Stimulated activated CD8-positive, alpha-beta memory T cell treated with anti-CD3 and anti-CD28 coated beads, Interleukin-4, amount 100 ng/mL, for 48 hours (primary cell): Measurements from ENCODE around the gene TMBIM1.
A peak's percentile ranks its signal among the peaks of the same experiment; 100 is the strongest.
"Not testable (repeated sequence)": the region's sequence is repeated elsewhere in the genome, so short reads cannot be mapped to it uniquely, and the experiment has no call there.

Experiments used
- DNase-seq: peaks from one replicate; pipeline ENCODE4 v3.0.0-alpha.2; 2020

The TMBIM1 gene

DNA sequence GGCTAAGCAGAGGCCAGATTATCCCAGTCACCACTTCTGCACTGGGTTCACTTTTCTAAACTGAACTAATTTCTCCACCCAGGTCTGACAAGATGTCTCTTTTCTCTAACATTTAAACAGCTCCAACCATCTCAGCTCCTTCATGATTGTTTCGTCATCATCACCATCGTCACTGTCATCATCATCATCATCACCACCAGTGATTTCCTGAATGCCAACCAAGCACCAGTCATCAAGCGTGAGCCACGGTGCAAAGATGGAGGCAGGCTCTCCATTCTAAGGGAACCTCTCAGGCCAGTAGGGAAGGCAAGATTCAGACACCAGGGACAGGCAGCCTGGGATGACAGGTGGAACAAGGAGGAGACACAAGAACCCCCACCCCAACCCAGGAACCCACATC, 25.5 kb upstream of the TMBIM1 start:
- DNase-seq, result no peak

DNA sequence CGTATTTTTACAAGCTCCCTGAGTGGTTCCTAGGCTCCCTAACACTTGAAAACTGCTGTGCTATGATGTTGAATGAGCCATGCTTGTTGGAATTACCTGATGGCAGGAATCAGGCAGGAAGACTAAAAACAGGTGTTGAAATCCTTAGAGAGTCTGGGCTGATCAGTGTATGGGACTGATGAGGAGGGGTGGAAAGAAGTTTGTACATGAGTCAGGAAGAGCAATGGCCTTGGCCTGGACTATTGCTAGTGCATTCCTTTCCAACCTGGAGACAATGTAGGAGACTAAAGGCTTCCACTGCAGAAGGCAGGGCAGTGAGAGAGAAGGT, 25.0 kb upstream of the TMBIM1 start:
- no peak for DNase-seq

DNA sequence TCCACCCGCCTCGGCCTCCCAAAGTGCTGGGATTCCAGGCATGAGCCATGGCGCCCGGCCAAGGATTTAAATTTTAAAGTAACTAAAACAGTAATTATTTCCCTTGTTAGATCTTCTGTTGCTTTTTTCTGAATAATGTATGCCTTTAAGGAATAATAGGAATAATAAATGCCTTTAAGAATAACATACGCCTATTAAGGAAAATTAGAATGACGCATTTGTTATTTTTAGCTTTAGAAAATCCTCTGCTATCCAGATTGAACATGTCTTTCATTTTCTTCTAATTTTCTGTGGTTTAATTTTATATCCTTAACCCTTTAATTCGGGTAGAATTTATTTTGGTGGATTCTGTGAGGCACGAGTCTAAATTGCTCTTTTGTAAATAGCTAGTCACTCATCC, 23.1 kb upstream of the TMBIM1 start:
- no peak for DNase-seq

DNA sequence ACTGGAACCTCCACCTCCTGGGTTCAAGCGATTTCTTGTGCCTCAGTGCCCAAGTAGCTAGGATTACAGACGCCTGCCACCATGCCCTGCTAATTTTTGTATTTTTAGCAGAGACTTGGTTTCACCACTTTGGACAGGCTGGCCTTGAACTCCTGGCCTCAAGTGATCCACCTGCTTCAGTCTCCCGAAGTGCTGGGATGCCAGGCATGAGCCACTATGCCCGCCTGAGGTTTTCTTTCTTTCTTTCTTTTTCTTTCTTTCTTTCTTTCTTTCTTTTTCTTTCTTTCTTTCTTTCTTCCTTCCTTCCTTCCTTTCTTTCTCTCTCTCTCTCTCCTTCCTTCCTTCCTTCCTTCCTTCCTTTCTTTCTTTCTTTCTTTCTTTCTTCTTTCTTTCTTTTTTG, 22.5 kb upstream of the TMBIM1 start:
- DNase-seq, result not testable (repeated sequence)

DNA sequence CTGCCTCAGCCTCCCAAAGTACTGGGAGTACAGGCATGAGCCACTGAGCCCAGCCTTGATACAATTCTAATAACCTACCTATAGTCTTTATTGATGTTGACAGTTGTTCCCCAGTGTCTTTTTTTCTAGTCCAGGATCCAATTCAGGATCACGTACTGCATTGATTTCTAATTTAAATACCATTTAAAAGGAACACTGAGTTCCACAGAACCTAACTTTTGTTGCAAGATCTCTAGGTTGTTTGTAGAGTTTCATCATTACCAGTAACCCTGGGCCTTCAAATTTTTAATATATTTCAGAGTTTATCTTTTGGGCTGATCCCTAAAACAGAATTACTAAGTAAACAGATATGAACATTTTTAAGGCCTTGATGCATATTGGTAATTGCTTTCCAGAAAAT, 21.1 kb upstream of the TMBIM1 start:
- no peak for DNase-seq

DNA sequence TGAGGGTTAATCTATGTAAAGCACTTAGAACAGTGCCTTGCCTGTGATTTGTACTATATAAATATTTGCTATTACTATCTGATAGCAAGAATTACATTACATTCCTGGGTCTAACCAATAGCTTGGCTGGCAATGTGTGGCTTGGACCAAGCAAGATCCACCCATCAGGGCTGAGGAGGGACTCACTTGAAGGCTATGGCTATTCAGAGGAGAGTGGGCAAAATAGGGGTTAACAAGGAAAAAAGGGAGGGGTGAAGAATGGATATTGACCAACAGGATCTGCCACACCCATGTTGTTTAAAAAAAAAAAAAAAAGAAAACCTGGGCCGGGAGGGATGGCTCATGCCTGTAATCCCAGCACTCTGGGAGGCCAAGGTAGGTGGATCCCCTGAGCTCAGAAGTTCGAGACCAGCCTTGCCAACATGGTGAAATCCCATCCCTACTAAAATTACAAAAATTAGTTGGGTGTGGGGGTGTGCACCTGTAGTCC, 20.0 kb upstream of the TMBIM1 start:
- no peak for DNase-seq

DNA sequence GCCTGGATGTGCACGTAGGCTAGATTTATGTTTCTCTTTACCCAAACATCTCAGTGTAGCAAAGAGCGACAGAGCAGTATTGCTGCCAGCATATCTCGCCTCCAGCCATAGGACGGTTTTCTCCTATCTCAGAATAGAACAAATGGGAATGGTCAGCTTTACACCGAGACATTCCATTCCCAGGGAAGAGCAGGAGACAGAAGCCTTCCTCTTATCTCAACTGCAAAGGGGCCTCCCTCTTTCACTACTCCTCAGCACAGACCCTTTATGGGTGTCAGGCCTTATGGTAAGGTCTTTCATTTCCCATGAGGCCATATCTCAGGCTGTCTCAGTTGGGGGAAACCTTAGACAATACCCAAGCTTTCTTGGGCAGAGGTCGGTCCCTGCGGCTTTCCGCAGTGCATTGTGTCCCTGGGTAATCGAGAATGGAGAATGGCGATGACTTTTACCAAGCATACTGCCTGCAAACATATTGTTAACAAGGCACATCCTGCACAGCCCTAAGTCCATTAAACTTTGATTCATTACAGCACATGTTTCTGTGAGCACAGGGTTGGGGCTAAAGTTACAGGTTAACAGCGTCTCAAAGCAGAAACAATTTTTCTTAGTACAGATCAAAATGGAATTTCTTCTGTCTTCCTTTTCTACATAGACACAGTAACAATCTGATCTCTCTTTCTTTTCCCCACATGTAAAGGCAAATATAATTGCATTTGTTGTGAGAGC, 19.4 kb upstream of the TMBIM1 start:
- not testable (repeated sequence) for DNase-seq

DNA sequence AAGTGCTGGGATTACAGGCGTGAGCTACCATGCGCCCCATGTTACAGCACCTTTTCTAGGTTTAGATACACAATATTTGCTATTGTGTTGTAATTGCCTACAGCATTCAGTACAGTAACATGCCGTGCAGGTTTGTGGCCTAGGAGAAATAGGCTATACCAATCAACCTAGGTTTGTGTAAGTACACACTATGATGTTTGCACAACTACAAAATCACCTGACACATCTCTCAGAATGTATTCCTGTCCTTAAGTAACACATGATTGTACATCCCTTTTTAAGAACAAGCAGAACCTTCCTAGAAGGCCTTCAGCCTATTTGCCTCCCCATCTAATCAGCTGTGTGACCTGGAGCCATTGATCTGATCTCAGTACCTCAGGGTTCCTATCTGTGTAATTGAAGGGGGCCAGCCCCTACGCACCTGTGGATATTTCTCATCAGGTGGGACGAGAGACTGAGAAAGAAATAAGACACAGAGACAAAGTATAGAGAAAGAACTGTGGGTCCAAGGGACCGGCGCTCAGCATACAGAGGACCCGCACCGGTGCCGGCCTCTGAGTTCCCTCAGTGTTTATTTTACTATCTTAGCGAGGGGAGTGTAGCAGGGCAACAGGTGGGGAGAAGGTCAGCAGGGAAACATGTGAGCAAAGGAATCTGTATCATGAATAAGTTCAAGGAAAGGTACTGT, 18.7 kb upstream of the TMBIM1 start:
- DNase-seq, result no peak

DNA sequence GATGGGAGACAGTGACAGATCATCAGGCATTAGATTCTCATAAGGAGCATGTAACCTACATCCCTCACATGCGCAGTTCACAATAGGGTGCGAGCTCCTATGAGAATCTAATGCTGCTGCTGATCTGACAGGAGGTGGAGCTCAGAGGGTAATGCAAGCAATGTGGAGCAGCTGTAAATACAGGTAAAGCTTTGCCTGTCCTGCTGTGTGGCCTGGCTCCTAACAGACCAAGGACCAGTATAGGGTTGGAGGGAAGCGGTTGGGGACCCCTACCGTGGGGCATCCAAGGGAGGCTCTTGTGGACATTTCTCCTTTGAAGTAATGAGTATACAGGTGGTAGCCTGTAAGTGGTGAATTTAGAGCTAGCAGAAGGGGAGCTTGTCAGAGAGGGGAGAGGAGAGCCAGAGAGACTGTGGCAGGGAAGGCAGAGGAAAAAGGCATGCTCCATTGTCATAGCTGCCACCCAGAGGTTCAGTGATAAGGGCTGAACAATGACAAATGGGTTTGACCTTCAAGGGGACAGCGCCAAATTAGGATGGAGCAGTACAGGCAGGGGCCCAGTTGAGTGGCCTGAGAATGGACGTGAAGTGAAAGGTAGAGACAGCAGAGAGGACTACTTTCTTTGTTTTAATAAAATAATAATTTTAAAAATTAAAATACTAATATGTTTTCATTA, 15.2 kb upstream of the TMBIM1 start:
- no peak for DNase-seq

DNA sequence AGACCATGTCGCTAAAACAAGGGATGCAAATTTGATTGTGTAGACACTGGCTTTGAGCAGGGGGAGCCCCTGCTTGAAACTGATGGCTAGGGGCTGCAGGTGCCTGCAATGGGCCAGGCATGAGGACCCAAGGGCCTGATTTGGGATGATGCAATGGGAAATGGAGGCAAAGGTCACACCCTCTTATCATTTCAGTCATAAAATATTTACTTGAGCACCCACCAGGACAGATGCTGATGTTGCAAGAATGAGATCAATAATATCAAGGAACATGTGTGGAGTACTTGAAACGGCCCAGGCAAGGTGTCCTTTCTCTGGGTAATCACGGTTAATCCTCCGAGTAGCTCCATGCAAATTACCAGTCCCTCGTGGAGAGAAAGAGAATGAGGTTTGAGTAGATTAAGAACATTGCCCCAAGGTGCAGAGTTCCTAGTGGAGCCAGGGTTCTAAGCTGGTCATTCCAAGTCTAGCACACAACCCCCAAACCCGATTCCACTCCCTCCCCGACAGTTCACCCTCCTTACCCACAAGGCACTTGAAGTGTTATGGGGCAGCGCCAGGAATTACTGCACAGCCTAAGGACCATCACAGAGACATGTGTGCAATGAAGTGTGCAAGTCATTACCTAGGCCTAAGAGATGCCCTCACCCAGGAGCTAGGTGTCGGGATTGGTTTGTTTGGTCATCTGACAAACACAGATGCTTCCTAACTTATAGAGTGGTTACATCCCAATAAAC, 14.0 kb upstream of the TMBIM1 start:
- DNase-seq, result no peak

DNA sequence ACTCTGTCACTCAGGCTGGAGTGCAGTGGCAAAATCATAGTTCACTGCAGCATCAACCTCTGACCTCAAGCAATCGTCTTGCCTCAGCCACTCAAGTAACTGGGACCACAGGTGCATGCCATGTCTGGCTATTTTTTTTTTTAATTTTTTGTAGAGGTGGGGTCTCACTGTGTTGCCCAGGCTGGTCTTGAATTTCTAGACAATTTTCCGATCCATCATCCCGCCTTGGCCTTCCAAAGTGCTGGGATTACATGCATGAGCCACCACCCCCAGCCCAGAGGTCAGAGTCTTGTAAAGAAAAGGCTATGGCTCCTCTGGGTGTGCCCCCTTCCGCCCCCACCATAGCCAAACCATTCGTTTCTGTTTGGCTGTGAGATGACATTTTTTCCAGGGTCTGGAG, 13.1 kb upstream of the TMBIM1 start:
- DNase-seq, result no peak

DNA sequence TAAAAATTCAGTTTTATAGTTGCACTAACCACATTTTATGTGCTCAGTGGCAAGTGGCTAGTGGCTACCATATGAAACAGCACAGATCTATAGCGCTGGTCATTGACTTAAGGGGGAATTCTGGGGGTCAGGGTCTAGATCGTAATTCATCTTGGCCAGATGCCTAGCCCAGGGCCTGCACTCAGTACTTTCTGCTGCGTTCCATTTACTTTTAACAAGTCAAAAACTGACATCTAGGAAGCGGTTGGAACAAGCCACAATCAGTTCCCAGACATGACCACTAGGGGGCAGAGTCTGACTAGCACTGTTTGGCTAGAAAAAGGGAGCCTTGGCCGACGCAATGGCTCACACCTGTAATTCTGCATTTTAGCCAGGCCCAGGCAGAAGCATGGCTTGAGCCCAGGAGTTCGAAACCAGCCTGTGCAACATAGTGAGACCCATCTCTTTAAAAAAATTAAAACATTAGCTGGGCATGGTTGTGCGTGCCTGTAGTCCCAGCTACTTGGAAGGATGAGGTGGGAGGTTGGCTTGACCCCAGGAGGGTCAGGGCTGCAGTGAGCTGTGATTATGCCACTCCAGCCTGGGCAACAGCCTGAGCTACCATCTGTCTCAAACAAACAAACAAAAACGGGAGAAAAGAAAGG, 9.0 kb upstream of the TMBIM1 start:
- DNase-seq, result peak; percentile 94

DNA sequence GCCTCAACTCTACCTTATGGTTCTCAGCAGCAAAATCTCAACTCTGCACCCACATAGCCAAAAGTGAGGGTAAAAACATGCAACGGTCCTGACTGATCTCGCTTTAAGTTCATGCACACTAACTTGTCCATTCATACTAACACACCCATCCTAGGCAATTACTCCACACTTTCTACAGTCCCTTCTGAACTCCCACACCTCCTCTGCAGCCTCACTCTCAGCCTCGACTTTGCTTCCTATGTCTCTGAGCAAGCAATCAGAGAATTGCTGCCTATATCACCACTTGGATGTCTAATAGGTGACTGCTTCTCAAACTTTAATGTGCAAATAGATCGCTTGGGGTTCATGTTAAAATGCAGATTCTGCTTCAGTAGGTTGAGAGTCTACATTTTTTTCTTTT, 7.8 kb upstream of the TMBIM1 start:
- no peak for DNase-seq

DNA sequence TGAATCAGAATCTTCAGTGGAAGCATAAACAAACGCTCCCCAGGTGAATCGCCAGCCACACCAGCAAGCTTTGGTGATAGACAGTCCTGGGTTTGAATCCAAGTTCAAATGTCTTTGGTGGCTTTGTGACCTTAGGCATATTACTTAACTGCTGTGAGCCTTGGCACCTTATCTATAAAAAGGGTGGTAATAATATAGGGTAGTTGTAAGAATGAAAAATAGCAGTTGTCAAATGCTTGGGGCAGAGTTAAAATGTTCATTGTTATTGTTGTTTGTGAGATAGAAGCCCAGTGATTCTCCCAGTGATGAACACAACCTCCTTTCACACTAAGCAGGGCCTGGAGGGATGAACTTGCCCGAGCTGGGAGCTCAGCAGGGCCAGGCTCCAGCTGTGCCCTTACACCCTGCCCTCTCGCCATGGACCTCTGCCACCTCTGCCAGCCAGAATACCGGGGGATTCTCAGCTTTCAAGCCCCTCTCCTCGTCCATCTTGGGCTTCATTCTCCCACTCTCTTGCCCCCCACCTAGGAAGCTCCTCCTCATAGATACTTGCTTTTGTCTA, 6.1 kb upstream of the TMBIM1 start:
- DNase-seq, result no peak

DNA sequence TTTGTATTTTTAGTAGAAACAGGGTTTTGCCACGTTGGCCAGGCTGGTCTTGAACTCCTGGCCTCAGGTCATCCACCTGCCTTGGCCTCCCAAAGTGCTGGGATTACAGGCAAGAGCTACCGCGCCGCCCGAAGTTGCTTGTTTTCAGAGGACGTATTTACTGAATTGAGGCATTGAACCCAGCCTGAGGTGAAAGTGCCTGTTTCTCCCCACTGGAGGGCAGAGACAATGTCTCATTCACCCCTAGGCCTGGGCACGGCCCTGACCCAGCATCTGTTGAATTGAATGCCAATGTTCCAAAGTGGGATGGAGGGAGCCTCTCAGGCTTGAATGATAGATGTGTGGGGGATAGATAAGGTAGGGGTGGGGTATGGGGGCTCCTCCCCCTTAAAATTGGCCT, 4.5 kb upstream of the TMBIM1 start:
- DNase-seq, result no peak

DNA sequence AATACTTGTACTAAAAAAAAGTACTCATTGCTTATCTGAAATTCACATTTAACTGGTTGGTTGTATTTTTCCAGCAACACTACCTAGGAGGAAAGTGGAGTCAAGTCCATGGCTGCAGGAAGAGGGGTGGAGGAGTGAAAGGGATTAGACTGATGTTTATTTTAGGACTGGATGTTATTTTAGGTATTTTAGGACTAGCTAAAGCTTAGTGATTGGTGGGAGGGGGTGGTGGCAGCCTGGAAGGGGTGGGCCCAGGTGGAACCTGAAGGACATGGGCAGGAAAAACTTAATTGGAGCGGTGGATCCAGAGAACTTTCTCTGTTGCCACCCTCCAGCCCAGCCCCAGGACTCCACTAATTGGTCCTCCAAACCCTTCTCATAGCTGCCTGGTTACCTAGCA, 3.9 kb upstream of the TMBIM1 start:
- no peak for DNase-seq

DNA sequence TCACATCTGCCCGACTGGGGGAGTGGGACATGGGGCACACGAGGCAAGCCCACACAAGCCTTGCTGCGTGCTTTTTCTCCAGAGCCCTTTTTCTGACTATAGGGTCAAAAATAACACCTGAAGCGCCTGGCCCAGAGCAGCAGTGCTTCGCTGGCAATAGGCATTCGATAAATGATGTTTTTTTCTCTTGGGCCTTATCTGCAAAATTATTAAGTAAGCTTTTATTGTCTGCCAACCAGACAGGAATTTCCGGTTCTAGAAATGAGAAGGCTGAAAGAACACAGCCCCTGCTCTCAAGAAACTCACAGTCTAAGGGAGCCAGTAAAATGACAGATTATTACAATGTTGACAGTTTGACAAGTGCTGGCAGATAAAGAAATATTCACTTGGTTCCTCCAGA, 2.7 kb upstream of the TMBIM1 start:
- no peak for DNase-seq

DNA sequence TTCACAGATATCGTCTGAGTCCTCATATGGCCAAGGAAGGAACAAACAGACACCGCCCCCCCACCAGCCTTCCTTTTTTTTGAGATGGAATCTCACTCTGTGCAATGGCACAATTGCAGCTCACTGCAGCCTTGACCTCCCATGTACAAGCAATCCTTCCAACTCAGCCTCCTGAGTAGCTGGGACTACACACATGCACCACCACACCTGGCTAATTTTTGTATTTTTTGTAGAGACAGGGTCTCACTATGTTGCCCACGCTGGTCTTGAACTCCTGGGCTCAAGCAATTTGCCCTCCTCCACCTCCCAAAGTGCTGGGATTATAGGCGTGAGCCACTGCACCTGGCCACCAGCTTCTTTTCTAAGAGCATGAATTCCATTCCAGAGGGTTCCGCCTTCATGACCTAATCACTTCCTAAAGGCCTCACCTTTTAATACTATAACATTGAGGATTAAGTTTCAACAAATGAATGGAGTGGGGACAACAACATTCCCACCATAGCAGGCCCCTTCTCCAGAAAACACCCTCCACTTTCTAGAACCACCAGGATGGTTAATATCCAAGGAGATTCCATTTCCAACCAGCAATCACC, 2.2 kb upstream of the TMBIM1 start:
- DNase-seq, result no peak

DNA sequence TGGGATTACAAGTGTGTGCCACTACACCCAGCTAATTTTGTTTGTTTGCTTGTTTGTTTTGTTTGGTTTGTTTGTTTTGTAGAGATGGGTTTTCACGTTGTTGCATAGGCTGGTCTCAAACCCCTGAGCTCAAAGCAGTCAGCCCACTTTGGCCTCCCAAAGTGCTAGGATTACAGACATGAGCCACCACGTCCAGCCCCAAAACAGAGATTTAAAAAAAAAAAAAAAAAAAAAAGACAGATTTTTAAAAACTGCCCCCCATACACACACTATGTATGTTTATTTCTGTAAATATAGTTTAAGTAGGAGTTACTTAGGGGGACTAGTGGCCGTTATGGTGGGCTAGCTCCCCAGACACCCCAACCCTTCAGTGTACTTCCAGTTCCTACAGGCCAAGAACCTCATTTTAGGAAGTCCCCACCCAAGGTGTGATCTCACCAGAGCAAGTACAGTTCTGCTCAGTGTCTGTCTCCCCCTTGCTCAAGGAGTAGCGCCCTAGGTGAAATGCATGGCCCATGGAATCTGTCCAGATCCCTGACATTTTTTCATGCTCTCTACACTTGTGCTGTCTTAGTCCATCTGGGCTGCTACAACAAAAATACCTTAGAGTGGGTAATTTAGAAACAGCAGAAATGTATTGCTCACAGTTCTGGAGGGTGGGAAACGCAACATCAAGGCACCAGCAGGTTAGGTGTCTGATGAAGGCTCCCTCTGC, 1.6 kb upstream of the TMBIM1 start:
- DNase-seq, result no peak

DNA sequence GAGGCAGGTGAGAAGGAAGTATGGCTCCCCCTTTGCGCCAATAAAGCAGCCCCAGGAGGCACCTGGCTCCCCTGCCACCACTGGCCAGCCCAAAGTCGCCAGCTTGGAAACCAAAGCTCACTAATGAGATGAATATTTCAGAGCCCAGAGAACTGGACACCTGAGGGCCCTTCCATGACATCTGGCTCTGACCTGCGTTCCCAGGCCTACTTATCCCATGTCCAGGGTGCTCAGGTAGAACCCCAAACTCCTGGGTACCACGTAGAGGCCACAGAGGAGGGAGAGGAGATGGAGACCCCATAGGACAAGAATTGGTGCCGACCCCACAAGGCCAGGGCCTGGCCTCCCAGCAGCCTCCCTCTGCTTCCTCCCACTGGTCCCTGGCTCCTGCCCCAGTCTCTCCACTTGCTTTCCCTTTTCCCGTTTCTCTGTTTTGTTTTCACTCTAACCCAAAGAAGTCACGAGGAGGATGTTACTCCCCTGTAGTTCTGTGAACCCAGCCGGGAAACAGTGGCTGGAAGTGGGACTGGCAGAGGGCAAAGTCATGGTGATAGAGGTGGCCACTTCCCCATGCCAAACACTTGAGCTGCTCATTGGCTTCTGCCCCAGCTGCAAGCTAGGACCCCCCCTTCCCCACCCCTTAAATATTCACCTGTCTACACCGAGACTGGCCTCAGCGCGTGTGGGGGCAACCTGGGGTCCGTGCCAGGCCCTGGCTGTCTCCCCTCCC, 820 bp downstream of the TMBIM1 start:
- no peak for DNase-seq
